Measurements from ENCODE around the gene ATP2C2. TPM values are rescaled to one million over a fixed set of nuclear protein-coding genes. Genes with fewer than 3 reads are reported as not detected.

Gene ATP2C2
- total RNA-seq, 1 donor from 2014 or later = 12.2 TPM

DNA sequence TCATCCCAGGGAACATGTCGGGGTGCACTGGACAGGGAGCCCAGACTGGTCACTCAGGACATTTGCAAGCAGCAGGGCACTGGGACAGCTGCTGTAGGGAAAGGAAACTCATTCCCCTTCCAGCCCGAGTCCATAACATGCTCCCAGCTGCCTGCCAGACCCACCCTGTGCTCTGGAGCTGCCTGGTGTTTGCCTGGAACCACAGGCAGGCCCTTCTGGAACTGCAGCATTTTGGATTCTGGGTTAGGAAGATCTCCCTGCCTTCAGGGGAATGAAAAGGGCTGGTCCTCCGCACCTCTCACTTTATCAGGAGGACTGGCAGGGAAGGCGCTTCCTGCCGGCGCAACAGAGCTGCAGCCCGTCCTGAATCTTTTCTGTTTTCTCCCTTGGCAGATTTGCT lies 94.9 kb downstream of the ATP2C2 start:
- DNase-seq (ENCODE audit: extremely low spot score, unreplicated experiment) = peak; percentile 50
- TF ChIP-seq, protein P1, sequence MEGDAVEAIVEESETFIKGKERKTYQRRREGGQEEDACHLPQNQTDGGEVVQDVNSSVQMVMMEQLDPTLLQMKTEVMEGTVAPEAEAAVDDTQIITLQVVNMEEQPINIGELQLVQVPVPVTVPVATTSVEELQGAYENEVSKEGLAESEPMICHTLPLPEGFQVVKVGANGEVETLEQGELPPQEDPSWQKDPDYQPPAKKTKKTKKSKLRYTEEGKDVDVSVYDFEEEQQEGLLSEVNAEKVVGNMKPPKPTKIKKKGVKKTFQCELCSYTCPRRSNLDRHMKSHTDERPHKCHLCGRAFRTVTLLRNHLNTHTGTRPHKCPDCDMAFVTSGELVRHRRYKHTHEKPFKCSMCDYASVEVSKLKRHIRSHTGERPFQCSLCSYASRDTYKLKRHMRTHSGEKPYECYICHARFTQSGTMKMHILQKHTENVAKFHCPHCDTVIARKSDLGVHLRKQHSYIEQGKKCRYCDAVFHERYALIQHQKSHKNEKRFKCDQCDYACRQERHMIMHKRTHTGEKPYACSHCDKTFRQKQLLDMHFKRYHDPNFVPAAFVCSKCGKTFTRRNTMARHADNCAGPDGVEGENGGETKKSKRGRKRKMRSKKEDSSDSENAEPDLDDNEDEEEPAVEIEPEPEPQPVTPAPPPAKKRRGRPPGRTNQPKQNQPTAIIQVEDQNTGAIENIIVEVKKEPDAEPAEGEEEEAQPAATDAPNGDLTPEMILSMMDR (conservative IDR thresholded peaks at IDR 0.05) = no peak
- Mint-ChIP-seq H3K27me3 (no peaks in the 10 kb centered on the region), H3K36me3 (peaks cover 34% of the 10 kb centered on the region), H3K9me3 (no peaks in the 10 kb centered on the region), H3K4me1 (ENCODE audit: unreplicated experiment) (peaks cover 9% of the 10 kb centered on the region), H3K27ac (no peak overlapping the region), H3K4me3 (no peak overlapping the region)

DNA sequence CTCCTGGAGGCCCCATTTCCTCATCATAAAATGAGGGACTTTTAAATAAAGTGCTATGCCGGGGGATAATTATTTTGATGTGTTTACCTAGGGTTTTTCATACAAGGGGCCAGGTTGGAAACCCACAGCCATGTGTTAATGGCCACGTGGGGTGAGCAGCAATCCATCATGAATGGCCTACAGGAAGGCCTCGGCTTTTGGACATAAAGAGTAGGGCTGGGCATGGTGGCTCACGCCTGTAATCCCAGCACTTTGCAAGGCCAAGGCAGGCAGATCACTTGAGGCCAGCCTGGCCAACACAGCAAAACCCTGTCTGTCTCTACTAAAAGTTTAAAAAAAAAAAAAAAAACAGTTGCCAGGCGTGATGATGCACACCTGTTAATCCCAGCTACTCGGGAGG lies 95.8 kb downstream of the ATP2C2 start:
- Mint-ChIP-seq H3K4me1 (ENCODE audit: unreplicated experiment) (peaks cover 9% of the 10 kb centered on the region), H3K4me3 (no peak overlapping the region), H3K36me3 (peaks cover 34% of the 10 kb centered on the region), H3K27me3 (no peaks in the 10 kb centered on the region), H3K27ac (no peak overlapping the region), H3K9me3 (no peaks in the 10 kb centered on the region)
- TF ChIP-seq, protein P1 (conservative IDR thresholded peaks at IDR 0.05) = no peak
- peak; percentile 45 for DNase-seq (ENCODE audit: extremely low spot score, unreplicated experiment)

DNA sequence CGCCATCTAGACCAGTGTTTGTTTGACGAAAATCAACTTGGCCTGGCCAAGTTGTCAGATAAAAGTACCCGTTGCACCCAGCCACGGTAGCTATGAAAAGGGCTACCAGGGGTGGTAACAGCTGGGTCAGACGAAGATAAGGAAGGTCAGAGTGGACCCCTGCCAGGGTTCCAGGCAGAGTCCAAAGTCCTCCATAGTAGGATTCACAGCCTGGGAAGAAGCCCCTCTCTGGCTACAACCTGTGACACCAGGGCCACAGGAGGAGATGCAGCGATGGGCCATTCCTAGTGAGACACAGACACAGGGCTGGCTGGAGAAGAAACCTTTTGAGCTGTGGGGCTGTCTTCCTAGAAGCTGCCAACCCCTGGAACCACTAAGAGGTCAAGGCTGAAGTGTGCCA lies 96.8 kb downstream of the ATP2C2 start:
- peak; percentile 53 for DNase-seq (ENCODE audit: extremely low spot score, unreplicated experiment)
- Mint-ChIP-seq H3K27me3 (no peaks in the 10 kb centered on the region), H3K27ac (no peak overlapping the region), H3K9me3 (no peaks in the 10 kb centered on the region), H3K4me1 (ENCODE audit: unreplicated experiment) (peaks cover 9% of the 10 kb centered on the region), H3K4me3 (no peak overlapping the region), H3K36me3 (peaks cover 34% of the 10 kb centered on the region)
- TF ChIP-seq, protein P1 (conservative IDR thresholded peaks at IDR 0.05) = no peak

DNA sequence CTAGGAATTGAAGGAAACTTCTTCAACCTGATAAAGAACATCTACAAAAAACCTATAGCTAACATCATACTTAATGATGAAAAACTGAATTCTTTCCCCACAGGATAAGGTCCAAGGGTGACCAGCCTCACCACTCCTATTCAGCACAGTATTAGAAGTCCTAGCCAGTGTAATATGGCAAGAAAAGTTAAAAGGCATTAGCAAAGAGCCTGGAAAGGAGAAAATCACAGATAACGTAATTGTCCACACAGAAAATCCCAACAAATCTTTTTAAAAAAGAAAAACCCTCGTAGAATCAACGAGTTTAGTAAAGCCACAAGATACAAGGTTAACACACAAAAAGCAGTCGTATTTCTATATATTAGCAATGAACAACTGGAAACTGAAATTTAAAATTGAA lies 98.4 kb downstream of the ATP2C2 start:
- Mint-ChIP-seq H3K4me3 (no peak overlapping the region), H3K9me3 (no peaks in the 10 kb centered on the region), H3K4me1 (ENCODE audit: unreplicated experiment) (peaks cover 7% of the 10 kb centered on the region), H3K27me3 (no peaks in the 10 kb centered on the region), H3K27ac (no peak overlapping the region), H3K36me3 (peaks cover 36% of the 10 kb centered on the region)
- TF ChIP-seq, protein P1 (conservative IDR thresholded peaks at IDR 0.05) = no peak
- DNase-seq (ENCODE audit: extremely low spot score, unreplicated experiment) = no peak

DNA sequence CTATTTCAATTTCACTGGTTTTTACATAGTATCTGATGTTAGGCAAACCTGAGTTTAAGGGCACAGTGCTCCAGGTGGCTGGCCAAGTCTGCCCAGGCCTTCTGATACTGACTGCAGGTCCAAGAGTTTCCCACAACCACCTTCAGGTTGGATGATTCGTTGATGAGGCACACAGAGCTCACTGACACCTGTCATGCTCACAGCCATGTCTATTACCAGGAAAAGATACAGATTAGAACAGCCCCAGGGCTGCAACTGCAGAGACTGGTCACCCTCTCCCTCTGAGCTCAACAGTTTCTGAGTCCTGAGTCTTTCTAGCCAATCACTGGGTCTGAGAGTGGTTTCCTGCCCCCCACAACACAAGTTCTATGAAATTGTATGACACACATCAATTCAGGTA lies 98.9 kb downstream of the ATP2C2 start:
- TF ChIP-seq, protein P1 (conservative IDR thresholded peaks at IDR 0.05) = no peak
- Mint-ChIP-seq H3K27ac (no peak overlapping the region), H3K27me3 (no peaks in the 10 kb centered on the region), H3K9me3 (no peaks in the 10 kb centered on the region), H3K4me1 (ENCODE audit: unreplicated experiment) (peaks cover 5% of the 10 kb centered on the region), H3K36me3 (peaks cover 39% of the 10 kb centered on the region), H3K4me3 (no peak overlapping the region)
- DNase-seq (ENCODE audit: extremely low spot score, unreplicated experiment) = peak; percentile 7

DNA sequence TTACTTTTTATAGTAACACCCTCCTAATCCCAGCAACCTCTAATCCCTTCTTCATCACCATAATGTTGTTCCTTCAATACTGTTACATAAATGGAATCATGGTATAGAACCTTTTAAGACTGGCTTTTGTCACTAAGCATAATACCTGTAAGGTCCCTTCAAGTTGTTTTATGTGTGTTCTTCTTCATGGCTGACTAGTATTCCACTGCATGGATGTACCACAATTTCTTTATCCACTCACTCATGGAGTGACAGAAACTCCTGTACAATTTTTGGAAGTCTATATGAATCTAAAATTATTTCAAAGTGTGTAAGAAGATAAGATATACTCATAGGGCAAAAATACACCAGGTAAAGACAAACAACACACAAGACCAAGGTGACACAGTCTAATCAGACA lies 99.4 kb downstream of the ATP2C2 start:
- Mint-ChIP-seq H3K9me3 (no peaks in the 10 kb centered on the region), H3K27ac (no peak overlapping the region), H3K4me1 (ENCODE audit: unreplicated experiment) (peaks cover 5% of the 10 kb centered on the region), H3K36me3 (peaks cover 41% of the 10 kb centered on the region), H3K27me3 (no peaks in the 10 kb centered on the region), H3K4me3 (no peak overlapping the region)
- TF ChIP-seq, protein P1 (conservative IDR thresholded peaks at IDR 0.05) = no peak
- DNase-seq (ENCODE audit: extremely low spot score, unreplicated experiment) = no peak
